Stimulated activated CD4-positive, alpha-beta T cell treated with anti-CD3 and anti-CD28 coated beads, Interleukin-1b, Interleukin-23, amount 100 ng/mL, for 1 hour (primary cell): Measurements from ENCODE around the gene INSIG1.

ENCODE experiments used
- DNase-seq, 2 donors: peaks; one replicate each; pipeline ENCODE4 v3.0.0-alpha.2; 2020; ENCODE audit warnings: low read depth in 2 of 2

The INSIG1 gene

GRCh38 chr7:155285423-155285822 lies 12.3 kb upstream of the INSIG1 start:
- no peak for DNase-seq

DNA sequence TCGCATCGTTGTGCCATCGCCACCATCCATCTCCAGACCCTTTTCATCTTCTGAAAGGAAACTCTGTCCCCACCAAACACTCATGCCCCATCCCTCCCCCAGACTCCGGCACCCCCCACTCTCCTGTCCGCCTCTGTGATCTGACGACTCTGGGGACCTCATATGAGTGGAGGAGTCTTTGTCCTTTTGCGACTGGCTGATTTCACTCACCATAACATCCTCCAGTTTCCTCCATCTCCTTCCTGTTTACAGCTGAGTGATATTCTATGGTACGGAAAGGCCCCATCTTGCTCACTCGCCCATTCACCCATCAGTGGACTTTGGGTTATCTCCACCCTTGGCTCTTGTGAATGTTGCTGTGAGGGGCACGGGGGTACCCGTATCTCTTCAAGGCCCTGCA lies 11.8 kb upstream of the INSIG1 start:
- DNase-seq: no peak

DNA sequence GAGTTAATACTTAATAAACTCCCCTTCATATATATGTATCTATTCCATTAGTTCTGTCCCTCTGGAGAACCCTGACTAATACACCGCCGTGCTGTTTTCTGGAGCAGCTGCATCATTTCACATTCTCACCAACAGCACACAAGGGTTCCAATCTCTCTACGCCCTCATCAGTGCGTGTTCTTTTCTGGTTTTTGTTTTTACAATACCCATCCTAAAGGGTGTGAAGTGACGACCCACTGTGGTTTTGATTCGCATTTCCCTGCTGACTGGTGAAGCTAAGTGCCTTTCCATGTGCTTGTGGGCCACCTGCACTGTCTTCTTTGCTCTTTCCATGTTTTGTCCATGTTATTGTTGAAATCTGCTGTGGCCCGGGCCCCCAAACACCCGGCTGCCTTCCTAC lies 11.0 kb upstream of the INSIG1 start:
- DNase-seq: no peak

- no peak for DNase-seq
Observed at GRCh38 chr7:155287284-155287935, 10.3 kb upstream of the INSIG1 start.

GRCh38 chr7:155288055-155288454 lies 9.6 kb upstream of the INSIG1 start:
- DNase-seq: no peak

GRCh38 chr7:155289107-155289506 lies 8.6 kb upstream of the INSIG1 start:
- no peak for DNase-seq

DNA sequence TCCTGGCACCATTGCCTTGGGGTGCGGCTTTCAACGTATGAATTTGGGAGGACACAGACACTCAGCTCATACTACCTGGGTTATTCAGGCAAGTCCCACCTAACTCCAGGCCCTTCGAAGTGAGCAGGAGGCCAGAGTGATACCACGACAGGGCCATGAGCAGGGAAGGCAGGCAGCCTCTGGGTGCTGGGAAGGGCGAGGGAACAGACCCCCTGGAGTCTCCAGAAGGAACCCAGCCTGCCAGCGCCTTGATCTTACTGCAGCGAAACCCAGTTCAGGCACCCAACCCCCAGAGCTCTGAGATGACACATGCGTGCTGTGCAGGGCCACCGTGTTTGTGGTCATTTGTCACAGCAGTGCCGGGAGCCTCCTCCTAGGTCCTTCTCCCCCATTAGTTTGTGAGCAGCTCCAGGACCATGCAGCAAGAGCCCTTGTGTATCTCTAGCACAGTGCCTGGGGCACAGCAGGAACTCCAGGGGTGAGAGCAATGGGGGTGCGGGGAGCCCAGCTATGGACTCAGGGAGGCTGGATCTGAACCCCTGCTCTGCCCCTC lies 7.7 kb upstream of the INSIG1 start:
- DNase-seq: no peak

DNA sequence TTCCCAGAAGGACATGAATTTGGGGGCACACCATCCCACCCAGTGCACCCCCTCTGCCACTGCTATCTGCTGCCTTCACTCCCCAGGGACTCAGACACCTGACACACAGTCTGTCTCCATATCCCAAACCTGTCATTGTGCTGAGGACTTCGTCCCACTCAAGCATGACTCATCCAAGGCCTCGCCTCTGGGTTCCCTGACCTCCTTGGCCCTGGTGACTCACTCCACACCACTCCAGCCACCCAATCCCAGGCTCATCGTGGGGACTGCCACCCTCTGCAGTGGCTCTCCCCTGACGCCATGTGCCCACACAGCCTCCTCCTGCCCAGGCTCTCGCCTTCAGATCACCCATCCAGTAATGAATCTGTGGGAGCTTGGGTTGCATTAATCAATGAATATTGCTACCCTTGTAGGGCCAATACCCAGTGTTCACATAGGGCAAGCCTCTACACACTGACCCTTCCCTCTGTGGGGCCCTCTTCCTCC lies 6.6 kb upstream of the INSIG1 start:
- DNase-seq: no peak

DNA sequence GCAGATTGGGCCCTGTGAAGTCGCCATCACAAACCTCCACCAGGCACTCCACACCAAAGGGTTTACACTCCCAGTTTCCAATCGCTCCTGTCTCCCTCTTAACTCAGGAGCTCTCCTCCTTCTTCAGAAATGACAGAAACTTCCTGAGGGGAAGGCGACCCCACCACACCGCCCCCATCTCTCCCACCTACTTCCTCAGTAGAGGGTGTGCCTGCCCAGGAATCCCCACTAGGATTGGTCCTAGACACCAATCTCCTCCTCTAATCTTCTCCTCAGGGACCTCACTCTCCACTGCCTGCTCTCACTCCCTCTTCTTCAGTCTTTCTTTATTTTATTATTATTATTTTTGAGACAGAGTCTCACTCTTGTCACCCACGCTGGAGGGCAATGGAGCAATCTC lies 5.9 kb upstream of the INSIG1 start:
- DNase-seq: no peak

- DNase-seq: no peak
Observed at GRCh38 chr7:155292680-155293226, 4.9 kb upstream of the INSIG1 start.

GRCh38 chr7:155293721-155294510 lies 3.8 kb upstream of the INSIG1 start:
- DNase-seq: no peak

- DNase-seq: no peak
Observed at GRCh38 chr7:155294511-155294778, 3.2 kb upstream of the INSIG1 start.

- DNase-seq: no peak
Observed at GRCh38 chr7:155295511-155295910, 2.2 kb upstream of the INSIG1 start.

DNA sequence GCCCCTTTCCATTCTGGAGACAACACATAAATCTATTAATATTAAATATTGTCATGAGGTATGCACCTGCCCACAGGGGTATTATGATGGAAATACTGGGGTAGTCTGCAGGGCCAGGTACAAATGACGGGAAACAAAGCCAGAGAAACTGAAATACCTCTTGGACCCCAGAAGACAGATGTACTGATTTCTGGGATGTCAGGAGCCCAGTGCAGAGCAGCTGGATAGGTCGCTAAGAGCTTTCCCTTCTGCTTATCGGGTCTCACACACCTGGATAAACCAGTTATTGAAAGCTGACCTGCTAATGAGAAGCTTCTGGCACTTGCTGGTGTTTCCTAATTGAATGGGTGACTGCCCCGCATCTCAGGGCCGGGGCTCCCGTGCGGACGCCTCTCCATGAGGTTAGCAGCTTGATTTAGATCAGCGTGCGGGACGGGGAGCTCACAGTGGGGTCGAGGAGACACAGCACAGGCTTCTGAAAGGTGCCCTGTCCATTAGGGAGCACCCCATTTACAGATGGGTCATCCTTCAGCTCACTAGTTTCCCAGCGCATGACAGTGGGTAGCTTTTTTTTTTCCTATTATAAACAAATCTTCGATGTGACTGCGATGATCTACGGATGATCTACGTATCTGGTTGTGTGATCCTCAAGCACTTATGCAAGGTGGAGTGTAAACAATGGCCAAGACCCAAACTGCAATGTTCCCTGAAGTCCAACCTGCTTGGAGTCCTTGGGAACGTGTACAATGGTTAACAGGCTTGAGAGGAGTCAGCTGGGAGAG lies 1.5 kb upstream of the INSIG1 start:
- DNase-seq: no peak

DNA sequence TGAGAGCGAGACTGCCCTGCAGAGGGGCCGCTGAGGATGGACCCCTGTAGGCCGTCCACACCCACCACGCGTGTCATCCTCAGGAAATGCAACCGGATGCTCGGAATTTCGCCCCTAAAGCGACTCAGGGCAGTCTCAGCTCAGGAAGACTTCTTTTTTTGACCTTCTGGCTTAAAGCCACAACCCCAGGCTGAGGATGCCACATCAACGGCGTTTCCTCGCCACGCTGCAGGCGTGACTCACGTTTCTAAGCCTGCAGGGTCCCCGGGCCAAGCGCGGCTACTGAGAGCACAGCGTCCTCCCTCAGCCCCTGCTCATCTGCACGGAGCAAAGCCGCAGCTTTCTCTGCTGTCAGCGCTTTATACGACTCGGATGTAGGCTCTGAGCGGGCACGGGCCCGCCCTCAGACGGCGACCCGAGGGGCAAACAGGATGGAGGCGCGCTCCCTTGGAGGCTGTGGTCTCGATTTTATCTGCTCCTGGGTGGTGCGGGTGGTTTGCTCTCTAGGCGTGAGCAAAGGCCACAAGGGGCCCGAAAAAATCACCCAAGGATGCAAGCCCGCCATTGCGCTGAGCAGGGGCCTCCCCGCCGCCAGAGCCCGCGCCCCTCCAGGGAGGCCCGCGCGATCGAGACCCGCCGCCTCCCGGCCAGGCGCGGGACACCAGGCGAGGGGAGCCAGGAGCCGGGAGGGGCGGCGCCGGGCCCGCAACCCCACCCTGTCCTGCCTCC lies 726 bp upstream of the INSIG1 start:
- DNase-seq: peak; percentile 53 to 69

DNA sequence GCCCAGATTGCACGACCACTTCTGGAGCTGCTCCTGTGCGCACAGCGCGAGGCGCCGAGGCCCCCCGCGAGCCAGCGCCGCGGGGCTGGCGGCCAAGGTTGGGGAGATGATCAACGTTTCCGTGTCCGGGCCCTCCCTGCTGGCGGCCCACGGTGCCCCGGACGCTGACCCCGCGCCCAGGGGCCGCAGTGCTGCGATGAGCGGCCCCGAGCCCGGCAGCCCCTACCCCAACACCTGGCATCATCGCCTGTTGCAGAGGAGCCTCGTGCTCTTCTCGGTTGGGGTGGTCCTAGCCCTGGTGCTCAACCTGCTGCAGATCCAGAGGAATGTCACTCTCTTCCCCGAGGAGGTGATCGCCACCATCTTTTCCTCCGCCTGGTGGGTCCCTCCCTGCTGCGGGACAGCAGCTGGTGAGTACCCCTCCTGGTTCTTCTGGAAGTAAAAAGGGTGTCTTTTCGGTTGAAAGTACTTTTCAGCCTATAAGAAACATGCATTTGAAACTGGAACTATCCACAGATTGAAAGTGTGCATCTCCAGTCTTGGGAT lies 683 bp downstream of the INSIG1 start:
- no peak for DNase-seq

DNA sequence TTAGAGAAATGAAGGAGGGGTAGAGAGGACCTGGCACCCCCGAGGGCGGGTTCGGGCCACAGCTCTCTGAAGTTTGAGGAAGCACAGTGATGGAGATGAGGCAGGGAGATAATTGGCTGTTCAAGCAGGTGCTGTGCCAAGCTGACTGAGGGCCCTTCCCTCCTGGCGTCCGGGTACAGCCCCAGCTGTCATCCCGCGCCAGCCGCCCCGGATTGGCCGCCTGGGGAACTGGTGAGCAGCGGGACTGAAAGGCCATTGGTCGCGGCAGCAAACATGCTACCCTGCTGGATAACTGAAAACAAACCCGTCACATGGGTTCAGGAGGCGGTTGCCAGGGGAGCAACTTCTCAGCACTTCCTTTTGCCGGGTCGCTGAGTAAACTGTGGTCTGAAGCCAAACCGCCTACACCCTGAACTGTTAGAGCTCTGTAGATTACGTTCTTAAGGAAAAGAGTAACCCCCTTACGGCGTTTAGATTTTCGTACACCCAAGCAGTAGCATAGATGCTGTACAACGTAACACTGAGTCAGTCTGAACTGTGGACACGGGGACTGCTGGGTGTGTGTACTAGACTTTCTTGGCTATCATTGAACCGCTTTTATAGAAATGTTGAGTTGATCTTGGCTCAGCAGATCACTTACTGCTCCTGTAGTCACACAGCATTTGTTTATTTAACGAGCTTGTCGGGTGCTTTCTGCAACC lies 1.3 kb downstream of the INSIG1 start:
- peak; percentile 78 to 83 for DNase-seq

- no peak for DNase-seq
Observed at GRCh38 chr7:155299535-155300202, 2.0 kb downstream of the INSIG1 start.

DNA sequence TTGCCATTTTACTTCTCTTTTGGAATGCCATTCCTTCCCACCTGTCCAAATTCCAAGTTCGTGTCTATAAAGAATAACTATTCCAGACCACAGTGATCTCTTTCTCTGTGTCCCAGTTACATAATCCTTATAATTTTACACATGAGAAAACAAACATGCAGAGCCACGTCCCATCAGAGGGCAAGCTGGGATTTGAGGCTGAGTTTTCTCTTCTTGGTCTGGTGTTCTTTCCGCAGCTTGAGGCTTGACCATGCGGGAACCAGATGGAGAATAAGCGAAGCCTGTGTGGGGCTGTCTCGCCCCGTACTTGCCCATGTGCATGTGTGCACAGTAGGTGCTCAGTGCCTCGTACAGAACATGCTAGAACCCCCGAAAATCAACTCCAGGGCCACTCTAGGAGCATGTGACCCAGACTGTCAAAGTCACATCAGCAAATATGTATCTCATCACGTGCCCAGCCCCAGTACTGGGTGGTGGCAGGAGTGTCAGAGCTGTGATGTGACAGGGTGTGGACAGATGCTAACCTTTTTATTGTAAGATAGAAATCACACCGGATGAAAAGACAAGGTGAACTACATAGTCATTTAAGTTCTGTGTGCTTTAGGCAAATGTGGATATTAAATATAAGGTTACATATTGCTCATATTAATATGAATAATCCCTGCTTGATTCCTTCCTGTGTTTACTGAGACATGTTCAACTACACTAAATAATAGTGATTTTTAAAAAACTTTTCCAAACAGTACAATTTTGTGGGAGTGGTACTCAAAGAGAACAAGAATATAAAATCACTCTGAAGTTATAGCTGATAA lies 3.2 kb downstream of the INSIG1 start:
- DNase-seq: no peak
